SK-N-SH treated with all-trans-retinoic acid at 6 μM for 48 hours (cell line): ENCODE measurements around the gene ACTN4.

Source experiments
- ARNTL ChIP-seq: fragments of 450-650 bp; formaldehyde crosslinking; IDR thresholded peaks from 2 replicates; pipeline ENCODE4 v1.5.0; 2020; ENCODE audit warnings: low read depth, mild to moderate bottlenecking, moderate library complexity, borderline replicate concordance
- BACH2 ChIP-seq: fragments of 250-450 bp; sonication (Bioruptor Pico); IDR thresholded peaks from 2 replicates; pipeline ENCODE4 v1.9.0; 2021; ENCODE audit warnings: mild to moderate bottlenecking, borderline replicate concordance
- CSDC2 ChIP-seq: fragments of 250-450 bp; sonication (Bioruptor Pico); IDR thresholded peaks from 2 replicates; pipeline ENCODE4 v1.5.0; 2020; ENCODE audit warnings: mild to moderate bottlenecking, moderate library complexity
- OSR1 ChIP-seq: fragments of 250-450 bp; sonication (Bioruptor Pico); IDR thresholded peaks from 2 replicates; pipeline ENCODE4 v1.8.0; 2022; ENCODE audit warnings: moderate library complexity, mild to moderate bottlenecking, inconsistent platforms
- RARB ChIP-seq: fragments of 250-450 bp; sonication (Bioruptor Pico); IDR thresholded peaks from 2 replicates; pipeline ENCODE4 v1.8.0; 2021; ENCODE audit warnings: mild to moderate bottlenecking, moderate library complexity
- ZFP3 ChIP-seq: fragments of 250-450 bp; sonication (Bioruptor Pico); IDR thresholded peaks from 2 replicates; pipeline ENCODE4 v1.5.0; 2020; ENCODE audit warnings: mild to moderate bottlenecking, moderate library complexity
- ZFP30 ChIP-seq: fragments of 450-650 bp; formaldehyde crosslinking; IDR thresholded peaks from 2 replicates; pipeline ENCODE4 v1.5.0; 2022; ENCODE audit warnings: mild to moderate bottlenecking, moderate library complexity
- TF ChIP-seq, protein P1 (sequence below): fragments of 250-450 bp; sonication (Bioruptor Pico); IDR thresholded peaks from 2 replicates; pipeline ENCODE4 v1.8.0; 2020; ENCODE audit warnings: mild to moderate bottlenecking, moderate library complexity, borderline replicate concordance
- TF ChIP-seq, protein P2 (sequence below): fragments of 250-450 bp; sonication (Bioruptor Pico); IDR thresholded peaks from 2 replicates; pipeline ENCODE4 v1.5.1; 2020; ENCODE audit warnings: low read depth, mild to moderate bottlenecking, moderate library complexity
- TF ChIP-seq, protein P3 (sequence below): fragments of 250-450 bp; sonication (Bioruptor Pico); IDR thresholded peaks from 2 replicates; pipeline ENCODE4 v1.5.1; 2021; ENCODE audit warnings: mild to moderate bottlenecking, moderate library complexity
- TF ChIP-seq, protein P4 (sequence below): fragments of 250-450 bp; sonication (Bioruptor Pico); IDR thresholded peaks from 2 replicates; pipeline ENCODE4 v1.5.0; 2020; ENCODE audit warnings: mild to moderate bottlenecking, moderate library complexity

DNA sequence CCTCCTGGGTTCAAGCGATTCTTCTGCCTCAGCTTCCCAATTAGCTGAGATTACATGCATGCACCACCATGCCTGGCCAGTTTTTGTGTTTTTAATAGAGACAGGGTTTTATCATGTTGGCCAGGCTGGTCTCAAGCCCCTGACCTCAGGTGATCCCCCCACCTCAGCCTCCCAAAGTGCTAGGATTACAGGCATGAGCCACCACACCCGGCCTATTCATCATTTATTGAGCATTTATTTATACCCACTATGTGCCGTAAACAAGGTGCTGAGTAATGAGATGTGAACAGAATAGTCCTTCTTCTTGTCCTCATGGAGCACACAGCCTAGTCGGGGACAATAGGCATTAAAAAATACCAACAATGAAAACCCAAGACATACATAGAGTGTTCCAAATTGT is 25.6 kb downstream of the ACTN4 start:
- TF ChIP-seq BACH2 (no peak), ZFP3 (no peak), RARB (no peak), CSDC2 (CRISPR knock-in tag) (no peak), ARNTL (CRISPR knock-in tag) (no peak), ZFP30 (CRISPR knock-in tag) (no peak), OSR1 (CRISPR knock-in tag) (no peak)
- TF ChIP-seq, protein P1, sequence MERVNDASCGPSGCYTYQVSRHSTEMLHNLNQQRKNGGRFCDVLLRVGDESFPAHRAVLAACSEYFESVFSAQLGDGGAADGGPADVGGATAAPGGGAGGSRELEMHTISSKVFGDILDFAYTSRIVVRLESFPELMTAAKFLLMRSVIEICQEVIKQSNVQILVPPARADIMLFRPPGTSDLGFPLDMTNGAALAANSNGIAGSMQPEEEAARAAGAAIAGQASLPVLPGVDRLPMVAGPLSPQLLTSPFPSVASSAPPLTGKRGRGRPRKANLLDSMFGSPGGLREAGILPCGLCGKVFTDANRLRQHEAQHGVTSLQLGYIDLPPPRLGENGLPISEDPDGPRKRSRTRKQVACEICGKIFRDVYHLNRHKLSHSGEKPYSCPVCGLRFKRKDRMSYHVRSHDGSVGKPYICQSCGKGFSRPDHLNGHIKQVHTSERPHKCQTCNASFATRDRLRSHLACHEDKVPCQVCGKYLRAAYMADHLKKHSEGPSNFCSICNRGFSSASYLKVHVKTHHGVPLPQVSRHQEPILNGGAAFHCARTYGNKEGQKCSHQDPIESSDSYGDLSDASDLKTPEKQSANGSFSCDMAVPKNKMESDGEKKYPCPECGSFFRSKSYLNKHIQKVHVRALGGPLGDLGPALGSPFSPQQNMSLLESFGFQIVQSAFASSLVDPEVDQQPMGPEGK (CRISPR knock-in tag): no peak
- TF ChIP-seq, protein P2, sequence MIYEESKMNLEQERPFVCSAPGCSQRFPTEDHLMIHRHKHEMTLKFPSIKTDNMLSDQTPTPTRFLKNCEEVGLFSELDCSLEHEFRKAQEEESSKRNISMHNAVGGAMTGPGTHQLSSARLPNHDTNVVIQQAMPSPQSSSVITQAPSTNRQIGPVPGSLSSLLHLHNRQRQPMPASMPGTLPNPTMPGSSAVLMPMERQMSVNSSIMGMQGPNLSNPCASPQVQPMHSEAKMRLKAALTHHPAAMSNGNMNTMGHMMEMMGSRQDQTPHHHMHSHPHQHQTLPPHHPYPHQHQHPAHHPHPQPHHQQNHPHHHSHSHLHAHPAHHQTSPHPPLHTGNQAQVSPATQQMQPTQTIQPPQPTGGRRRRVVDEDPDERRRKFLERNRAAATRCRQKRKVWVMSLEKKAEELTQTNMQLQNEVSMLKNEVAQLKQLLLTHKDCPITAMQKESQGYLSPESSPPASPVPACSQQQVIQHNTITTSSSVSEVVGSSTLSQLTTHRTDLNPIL (CRISPR knock-in tag): no peak
- TF ChIP-seq, protein P3, sequence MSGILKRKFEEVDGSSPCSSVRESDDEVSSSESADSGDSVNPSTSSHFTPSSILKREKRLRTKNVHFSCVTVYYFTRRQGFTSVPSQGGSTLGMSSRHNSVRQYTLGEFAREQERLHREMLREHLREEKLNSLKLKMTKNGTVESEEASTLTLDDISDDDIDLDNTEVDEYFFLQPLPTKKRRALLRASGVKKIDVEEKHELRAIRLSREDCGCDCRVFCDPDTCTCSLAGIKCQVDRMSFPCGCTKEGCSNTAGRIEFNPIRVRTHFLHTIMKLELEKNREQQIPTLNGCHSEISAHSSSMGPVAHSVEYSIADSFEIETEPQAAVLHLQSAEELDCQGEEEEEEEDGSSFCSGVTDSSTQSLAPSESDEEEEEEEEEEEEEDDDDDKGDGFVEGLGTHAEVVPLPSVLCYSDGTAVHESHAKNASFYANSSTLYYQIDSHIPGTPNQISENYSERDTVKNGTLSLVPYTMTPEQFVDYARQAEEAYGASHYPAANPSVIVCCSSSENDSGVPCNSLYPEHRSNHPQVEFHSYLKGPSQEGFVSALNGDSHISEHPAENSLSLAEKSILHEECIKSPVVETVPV: no peak
- TF ChIP-seq, protein P4, sequence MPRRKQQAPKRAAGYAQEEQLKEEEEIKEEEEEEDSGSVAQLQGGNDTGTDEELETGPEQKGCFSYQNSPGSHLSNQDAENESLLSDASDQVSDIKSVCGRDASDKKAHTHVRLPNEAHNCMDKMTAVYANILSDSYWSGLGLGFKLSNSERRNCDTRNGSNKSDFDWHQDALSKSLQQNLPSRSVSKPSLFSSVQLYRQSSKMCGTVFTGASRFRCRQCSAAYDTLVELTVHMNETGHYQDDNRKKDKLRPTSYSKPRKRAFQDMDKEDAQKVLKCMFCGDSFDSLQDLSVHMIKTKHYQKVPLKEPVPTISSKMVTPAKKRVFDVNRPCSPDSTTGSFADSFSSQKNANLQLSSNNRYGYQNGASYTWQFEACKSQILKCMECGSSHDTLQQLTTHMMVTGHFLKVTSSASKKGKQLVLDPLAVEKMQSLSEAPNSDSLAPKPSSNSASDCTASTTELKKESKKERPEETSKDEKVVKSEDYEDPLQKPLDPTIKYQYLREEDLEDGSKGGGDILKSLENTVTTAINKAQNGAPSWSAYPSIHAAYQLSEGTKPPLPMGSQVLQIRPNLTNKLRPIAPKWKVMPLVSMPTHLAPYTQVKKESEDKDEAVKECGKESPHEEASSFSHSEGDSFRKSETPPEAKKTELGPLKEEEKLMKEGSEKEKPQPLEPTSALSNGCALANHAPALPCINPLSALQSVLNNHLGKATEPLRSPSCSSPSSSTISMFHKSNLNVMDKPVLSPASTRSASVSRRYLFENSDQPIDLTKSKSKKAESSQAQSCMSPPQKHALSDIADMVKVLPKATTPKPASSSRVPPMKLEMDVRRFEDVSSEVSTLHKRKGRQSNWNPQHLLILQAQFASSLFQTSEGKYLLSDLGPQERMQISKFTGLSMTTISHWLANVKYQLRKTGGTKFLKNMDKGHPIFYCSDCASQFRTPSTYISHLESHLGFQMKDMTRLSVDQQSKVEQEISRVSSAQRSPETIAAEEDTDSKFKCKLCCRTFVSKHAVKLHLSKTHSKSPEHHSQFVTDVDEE (CRISPR knock-in tag): no peak
